ENCODE measurements around the gene TMEM132D.

TMEM132D gene

DNA sequence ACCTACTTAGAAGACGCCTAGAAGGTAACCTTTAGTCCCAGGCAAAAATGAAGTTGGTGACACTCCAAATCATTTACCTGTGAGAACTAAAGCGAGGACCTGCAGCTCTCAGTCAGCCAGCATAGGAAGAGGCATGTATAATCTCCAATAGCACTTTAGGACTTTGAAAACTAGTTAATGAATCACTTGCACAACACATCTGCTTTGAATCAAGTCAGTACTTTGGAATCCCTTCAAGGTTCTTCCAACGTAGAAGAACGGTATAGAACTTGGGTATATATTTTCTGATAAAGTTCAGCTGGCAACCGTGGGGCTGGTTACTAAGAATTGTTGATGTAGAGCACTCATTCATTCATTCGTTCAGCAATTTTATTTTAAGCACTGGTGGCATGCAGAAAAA, 251.9 kb downstream of the TMEM132D start:
- DNase-seq = no peak

- no peak for DNase-seq
Observed at GRCh38 chr12:129641926-129642325, 261.9 kb downstream of the TMEM132D start.

- no peak for DNase-seq
Observed at GRCh38 chr12:129635021-129635685, 268.7 kb downstream of the TMEM132D start.

- no peak for DNase-seq
Observed at GRCh38 chr12:129631316-129631715, 272.5 kb downstream of the TMEM132D start.

DNA sequence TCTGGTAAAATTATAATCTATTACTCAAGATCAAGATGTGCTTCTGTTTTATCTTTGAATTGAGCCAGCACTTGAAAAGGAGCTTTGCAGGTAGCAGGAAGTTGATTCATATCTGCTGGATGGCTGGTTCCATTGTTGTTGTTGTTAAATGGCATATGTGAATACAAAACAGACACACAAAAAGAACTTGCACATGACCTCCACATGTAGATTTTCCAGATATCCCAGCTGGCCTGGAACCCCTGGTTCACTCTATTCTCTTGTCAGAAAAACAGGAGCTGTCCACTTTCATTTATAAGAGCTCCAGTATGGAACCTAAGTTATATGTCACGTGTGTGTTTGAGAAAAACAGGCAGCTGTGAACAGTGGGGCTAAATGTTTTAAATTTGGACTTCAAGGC, 273.9 kb downstream of the TMEM132D start:
- DNase-seq = no peak

GRCh38 chr12:129622566-129622965, 281.3 kb downstream of the TMEM132D start:
- no peak for DNase-seq

DNA sequence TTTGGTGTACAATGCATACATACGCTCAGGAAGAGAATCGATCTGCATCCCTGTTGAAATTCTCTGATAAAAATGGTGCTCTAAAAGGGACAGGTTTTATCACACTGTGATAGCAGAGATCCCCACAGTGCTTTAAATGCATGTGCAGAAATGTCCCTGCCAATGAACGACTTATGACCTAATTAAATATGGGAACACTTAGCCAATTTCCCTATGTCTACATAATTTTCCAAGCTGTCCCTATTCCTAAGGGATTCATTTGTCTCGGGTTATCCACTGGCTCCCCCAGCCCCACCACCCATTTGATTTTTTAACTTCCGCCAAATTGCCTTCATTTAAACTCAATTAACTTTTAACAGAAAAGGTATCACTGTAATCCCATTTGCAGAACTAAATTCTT, 284.6 kb downstream of the TMEM132D start:
- no peak for DNase-seq

DNA sequence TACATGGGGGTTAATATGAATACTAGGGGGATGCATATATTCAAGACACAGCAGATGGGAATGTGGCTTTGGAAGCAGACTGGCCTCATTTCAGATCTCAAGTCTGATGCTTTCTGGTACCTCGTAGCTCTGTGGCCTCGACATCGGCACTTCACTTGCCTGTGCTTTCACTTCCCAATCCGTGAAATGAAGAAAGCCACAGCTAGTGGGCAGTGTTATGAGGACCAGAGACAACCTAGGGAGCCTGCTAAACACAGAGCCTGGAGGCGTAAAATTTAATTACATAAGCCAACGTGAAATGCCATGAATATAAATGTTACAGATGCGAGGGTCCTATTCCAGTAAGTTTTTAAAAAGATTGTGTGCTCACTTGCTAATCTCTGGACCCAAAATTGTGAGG, 286.0 kb downstream of the TMEM132D start:
- DNase-seq = no peak

DNA sequence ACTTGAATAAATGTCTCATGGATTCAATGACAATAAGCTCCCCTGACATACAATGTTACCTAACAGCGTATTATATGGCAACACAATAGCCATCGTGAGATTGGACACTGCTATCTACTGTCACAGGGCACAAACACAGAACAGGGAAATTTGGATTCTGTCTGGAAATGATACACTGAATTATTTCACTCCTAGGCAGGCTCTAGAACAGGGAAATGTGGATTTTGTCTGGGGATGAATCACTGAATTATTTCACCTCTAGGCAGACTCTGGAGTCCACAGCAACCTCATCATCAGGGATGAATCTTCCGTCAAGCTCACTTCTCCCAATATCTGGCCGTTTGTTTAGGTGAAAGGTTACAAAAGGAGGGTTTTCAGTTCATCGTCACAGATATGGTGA, 288.8 kb downstream of the TMEM132D start:
- no peak for DNase-seq

- no peak for DNase-seq
Observed at GRCh38 chr12:129614221-129614885, 289.5 kb downstream of the TMEM132D start.

DNA sequence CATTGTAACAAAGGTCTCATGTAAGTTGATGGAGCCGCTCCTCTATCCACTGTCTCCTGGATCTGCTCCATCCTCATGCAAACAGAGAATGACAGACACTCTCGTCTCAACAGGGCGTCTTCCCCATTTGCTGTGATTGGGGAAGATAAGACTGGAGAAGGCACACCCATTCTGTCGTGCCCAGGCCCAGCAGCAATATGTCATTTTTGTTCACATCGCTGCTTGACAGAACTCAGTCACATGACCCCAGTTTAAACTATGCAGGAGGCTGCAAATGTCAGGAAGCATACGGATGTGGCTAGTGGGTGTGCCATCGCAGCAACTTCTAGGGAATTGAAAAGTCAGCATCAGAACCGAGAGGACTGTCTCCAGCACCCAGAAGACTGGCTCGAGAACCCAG, 290.5 kb downstream of the TMEM132D start:
- no peak for DNase-seq

GRCh38 chr12:129610601-129611120, 293.2 kb downstream of the TMEM132D start:
- no peak for DNase-seq

DNA sequence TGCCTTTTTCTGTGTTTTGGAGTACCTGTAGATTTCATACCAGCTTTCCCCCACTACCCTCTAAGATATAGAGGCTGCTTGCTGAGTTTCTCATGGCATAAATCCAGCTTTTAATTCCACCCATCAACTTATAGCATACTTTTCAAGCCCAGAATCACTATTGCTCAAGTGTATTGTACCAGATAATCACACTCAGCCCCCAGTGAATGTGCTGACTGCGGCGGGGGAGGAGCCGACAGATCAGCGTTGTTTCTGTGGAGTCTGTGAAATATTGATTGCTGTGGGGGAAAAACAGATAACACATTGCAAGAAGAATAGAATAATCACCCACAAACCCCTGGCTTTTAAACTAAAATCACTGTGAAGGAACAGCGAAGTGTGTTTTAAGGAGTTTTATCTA, 296.1 kb downstream of the TMEM132D start:
- DNase-seq = no peak

DNA sequence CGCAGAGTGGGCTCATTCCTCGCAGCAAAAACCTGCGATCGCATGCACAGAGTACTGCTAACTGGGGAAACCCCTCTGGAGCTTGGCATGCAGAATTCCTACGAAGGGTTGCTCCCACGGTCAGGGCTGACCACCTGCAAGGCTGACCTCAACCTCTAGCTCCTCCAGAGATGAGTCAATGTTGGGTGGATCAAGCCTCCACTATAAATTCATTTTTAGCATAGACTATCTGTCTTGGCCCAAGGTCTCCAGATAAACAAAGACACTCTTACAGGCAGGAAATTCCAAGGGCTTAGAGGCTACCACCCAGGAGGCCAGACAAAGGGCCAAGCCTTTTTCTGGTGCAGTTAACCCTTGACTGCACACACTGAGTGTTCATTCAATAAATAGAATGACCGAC, 296.5 kb downstream of the TMEM132D start:
- DNase-seq = no peak

DNA sequence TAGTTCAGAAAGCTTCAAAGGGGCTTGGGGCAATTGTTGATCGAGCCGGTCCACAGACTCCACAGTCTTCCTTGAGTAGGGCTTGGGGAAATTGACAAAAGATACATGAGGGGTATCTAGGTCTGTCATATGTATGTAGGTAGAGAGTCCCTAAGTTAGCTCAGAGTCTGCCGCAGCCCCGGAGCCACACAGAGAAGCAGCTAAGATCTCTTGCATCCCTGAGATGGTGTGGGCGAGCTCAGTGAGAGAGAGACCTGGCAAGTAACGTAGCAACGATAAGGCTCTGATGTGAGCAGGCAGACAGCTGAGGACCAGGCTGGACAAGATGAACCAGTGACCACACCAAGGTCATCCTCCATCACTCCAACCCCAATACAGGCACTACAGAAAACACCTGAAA, 297.6 kb downstream of the TMEM132D start:
- DNase-seq = no peak

DNA sequence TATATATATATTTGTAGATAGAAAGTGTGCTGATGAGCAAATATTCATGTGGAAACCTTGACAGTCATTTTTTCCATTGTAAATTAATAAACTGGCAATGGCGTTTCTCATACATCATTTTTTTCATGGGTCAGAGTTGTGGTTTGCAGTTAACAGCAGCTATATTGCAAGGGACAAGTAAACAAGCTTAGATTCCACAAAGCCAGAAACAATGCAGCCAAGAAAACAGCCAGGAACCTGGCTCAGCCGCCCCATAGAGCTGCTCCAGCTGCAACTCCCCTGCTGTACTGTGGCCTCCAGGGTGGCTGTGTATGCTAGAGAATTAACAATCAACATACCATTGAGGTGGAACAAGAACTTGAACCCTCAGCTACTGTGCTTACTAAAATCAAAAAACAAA, 298.2 kb downstream of the TMEM132D start:
- no peak for DNase-seq

DNA sequence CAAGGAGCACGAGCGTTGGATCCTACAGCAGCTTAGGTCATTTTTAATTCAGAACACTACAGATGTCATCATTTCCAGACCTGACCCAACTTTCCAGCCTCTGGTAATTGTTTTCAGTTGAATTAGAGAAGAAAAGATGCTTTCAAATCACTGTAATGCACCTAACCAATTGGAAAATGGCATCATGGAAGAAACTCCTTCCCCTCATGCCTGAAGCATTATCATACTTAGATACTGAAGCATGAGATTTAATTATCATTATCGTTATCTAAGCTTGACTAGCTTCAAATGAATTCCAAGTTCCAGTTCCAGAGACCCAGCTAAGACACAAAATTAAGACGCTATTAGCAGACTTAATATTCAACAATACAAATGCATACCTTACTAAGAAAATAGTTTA, 299.3 kb downstream of the TMEM132D start:
- no peak for DNase-seq

DNA sequence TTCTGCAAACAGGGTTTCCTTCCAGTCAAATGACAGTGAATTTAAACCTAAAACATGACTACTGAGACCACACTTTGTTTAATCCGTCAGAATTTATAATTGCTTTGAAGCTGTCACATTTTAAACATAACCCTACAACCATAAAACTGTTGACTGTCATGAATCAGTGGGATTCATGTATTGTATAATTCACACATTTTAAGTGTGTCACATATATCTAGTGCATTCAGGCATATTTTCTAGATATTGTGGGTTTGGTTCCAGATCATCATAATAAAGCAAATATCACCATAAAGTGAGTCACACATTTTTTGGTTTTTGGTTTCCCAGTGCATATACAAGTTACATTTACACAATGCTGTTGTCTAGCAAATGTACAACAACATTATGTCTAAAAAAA, 304.4 kb downstream of the TMEM132D start:
- DNase-seq = no peak

- DNase-seq = no peak
Observed at GRCh38 chr12:129594098-129594497, 309.7 kb downstream of the TMEM132D start.

DNA sequence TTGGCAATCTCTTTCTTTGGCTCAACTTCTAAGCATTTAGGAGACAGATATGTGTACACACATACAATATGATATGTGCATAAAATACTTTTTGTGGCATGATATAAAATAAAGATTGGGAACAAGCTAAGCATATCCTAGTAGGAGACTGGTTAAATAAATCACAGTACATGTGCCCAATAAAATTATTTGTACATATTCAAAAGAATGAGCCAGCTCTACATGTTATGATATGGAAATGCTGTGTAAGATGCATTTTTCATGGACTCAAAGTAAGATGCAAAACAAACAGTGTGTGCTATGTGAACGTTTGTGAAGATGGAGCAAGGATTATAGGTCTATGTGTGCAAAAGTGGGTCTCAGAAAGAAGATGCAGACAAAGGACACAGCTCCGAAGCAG, 311.4 kb downstream of the TMEM132D start:
- DNase-seq = no peak

GRCh38 chr12:129589503-129589902, 314.3 kb downstream of the TMEM132D start:
- no peak for DNase-seq

GRCh38 chr12:129588142-129588541, 315.7 kb downstream of the TMEM132D start:
- no peak for DNase-seq

DNA sequence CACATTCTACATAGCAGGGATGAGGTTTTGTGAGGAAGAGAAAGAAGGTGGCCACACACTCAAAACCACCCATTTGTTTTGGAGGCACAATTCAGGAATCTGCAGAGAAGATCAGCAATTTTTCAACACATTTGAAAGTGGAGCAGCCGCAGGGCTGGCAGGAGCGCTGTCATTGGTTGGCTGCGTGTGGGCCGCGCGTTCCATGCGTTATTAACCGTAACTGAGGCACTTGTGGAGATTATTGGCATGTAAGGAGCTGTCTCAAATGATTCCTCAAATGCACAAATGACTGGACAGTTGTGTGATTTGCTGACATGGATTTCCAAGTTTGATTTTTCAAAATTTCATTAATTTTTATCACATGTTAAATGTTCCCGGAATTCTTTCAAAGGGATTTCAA, 318.5 kb downstream of the TMEM132D start:
- no peak for DNase-seq

GRCh38 chr12:129579879-129580278, 323.9 kb downstream of the TMEM132D start:
- no peak for DNase-seq
